Measurements from ENCODE around the gene ABHD10. TPM values are rescaled to one million over a fixed set of nuclear protein-coding genes. Genes with fewer than 3 reads are reported as not detected.
"Not testable (repeated sequence)": the region's sequence is repeated elsewhere in the genome, so short reads cannot be mapped to it uniquely, and the experiment has no call there.

Gene ABHD10
- polyA plus RNA-seq, 3 donors = 46.7 to 52.0 (median 51.8) TPM

GRCh38 chr3:112019716-112020115 is 40.9 kb downstream of the ABHD10 start:
- DNase-seq = no peak

DNA sequence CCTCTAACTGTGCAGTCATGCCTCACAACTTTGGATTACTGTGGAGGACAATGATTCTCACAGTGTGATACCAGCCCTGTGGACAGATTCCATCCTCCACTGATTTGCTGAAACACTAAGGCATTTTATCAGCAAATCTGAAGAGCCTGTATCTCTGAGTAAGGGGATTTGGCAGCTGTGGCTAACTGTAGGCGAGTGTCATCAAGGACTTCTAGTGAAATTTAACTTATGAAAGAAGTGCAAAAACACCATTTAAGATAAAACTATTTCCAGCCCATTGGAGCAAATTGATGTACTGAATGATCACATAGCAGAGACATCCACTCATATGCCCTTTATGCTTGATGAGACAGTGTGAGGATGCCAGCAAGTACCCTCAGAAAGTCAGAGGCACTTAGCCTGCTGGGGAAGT is 41.9 kb downstream of the ABHD10 start:
- DNase-seq = no peak

DNA sequence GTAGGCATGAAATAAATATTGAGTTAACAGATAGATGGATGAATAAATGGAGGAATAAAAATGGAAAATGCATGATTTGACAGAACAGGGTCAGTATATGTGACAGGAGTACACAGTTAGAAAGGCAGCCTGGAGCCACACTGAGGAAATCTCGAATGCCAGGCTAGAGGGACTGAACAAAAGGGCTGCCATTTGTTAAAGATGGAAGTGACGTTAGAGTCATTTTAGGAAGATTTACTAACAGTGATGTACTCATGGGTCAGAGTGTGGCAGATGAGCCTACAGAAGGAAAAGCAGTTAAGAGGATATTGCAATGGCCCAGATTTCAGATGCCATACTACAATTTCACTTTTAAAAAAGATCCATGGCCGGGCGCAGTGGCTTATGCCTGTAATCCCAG is 48.3 kb downstream of the ABHD10 start:
- no peak for DNase-seq

- no peak for DNase-seq
Measured at GRCh38 chr3:112027826-112028225, 49.0 kb downstream of the ABHD10 start.

DNA sequence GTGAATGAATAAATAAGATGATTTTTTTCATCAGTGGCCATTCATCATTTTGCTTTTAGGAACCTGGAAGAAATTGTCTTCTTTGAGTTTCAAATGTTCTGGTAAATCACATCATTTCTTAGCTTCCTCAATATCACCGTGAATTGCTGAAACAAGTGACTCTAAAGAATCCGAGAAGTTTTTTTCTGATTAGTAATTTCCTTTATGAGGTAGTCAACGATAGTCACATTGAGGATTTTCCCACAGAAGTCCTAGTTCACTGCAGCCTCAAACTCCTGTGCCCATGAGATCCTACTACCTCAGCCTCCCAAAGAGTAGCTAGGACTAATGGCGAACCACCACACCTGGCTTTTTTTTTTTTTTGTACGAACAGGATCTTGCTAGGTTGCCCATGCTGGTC is 52.1 kb downstream of the ABHD10 start:
- DNase-seq = no peak

DNA sequence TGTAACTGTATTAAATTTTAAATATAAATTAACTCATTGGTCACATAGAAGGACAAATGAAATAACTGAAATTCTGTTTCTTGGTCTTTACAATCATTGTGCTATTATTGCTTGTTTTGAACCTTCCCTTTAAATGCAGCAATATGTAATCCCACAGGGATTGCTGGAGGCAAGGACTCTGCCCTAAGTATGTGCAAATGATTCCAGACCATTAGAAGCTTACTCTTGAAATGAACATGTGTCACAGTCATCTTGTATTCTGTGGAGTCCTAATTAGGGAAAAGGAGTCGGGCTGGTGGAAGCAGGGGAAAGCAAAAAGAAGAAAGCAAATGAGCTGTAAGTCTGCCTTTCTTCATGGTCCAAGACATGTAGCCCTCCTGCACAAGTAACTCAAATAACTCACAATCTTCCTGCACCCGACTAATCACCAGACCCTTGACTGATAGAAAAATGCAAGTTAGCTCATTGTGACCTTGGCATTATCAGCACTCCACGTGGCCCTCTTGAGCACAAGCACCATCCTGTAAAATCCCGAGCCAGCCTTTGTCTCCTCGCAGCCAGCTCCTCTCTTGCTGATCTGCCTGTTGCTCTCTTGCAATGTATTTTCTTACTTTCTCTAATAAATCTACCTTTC is 53.4 kb downstream of the ABHD10 start:
- DNase-seq = no peak

GRCh38 chr3:112034436-112034835 is 55.6 kb downstream of the ABHD10 start, which contains the start of gene TMPRSS7:
Gene TMPRSS7 (plus strand): TSS chr3:112034736. CDS start chr3:112034846, 110 bp downstream.
- DNase-seq = no peak

DNA sequence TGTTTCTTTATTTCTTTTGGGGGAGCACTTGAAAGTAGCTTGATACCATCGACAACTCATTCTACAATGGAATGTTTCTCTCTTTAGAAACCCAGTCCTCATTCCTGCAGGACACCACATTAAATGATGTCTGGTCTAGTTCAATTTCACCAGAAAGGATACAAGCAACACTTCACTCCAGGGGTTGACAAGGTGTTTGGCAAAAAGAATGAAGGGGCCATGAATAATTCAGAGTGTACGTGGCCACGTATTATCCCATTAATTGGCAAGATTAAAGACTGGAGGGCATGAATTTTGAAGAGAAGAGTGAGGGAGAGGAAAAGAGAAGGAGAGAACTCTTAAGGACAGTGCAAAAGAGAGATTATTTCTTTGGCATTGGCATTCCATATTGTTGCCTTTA is 56.4 kb downstream of the ABHD10 start:
- DNase-seq = no peak

GRCh38 chr3:112037194-112037593 is 58.4 kb downstream of the ABHD10 start:
- DNase-seq = not testable (repeated sequence)

DNA sequence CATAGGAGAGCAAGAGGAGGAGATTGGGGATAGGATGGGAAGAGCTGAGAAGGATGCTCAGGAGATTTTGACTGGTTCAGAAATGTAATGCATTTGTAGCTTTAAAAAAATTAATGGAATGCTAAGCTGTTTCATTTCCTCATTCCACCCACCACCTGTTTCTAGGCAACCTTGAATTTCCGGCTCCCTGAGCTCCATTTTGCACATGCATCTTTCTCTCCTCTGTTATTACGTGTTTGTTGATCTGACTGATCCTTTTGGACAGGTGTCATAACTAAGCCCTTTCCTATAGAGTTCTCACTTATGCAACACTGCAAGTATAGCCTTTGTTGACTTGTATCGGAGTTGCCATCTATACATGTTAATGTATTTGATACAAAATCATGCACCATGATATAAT is 60.0 kb downstream of the ABHD10 start:
- no peak for DNase-seq

GRCh38 chr3:112041321-112041720 is 62.5 kb downstream of the ABHD10 start:
- DNase-seq = no peak

DNA sequence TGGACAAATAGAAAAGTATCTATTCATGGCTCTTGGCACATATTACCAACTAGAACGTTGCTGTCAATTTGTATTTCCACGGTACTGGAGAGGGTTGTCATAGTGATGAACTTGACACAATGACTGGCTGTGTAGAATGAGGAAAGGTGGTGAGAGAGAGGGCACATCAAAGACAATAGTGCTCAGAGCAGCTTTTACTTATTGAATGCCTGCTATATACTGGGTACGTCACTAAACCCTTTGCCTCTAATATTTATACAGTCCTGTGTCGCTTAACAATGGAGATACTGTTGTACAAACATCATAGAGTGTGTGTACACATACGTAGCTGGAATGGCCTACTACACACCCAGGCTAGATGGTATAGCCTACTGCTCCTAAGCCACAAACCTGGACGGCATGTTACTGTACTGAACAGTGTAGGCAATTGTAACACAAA is 64.0 kb downstream of the ABHD10 start:
- DNase-seq = no peak

Other genes starting within 250 kb of the ABHD10 start
- gene PHLDB2, start 119.8 kb upstream of the ABHD10 start, polyA plus RNA-seq (ENCODE audit: insufficient read length in 3 of 3) = 100 to 1,000 TPM in 1 of 3 donors, 10 to 100 TPM in 2; 77.7 to 105 (median 98.4) TPM
- gene TAGLN3, start 19.9 kb downstream of the ABHD10 start, polyA plus RNA-seq (ENCODE audit: insufficient read length in 3 of 3) = 1 to 10 TPM; 2.3 to 2.8 (median 2.3) TPM
- under 1 TPM in 2 of 3 donors, not detected in 1; 0.03 to 0.06 TPM for gene TMPRSS7, start 55.7 kb downstream of the ABHD10 start, polyA plus RNA-seq (ENCODE audit: insufficient read length in 3 of 3)
- 1 to 10 TPM; 4.9 to 6.8 (median 5.3) TPM for gene C3orf52, start 107.4 kb downstream of the ABHD10 start, polyA plus RNA-seq (ENCODE audit: insufficient read length in 3 of 3)
- 1 to 10 TPM in 2 of 3 donors, under 1 TPM in 1; 0.74 to 2.1 (median 1.3) TPM for gene GCSAM, start 154.2 kb downstream of the ABHD10 start, polyA plus RNA-seq (ENCODE audit: insufficient read length in 3 of 3)